GM19438 (cell line): Measurements from ENCODE around the gene PLAC8L1.

Experiments used
- ATAC-seq: cut with Tn5 transposase; IDR thresholded peaks from one replicate; pipeline ENCODE4 v1.9.1; 2021; ENCODE audit warnings: low read depth; ENCODE audit not compliant: unreplicated experiment

The PLAC8L1 gene

DNA sequence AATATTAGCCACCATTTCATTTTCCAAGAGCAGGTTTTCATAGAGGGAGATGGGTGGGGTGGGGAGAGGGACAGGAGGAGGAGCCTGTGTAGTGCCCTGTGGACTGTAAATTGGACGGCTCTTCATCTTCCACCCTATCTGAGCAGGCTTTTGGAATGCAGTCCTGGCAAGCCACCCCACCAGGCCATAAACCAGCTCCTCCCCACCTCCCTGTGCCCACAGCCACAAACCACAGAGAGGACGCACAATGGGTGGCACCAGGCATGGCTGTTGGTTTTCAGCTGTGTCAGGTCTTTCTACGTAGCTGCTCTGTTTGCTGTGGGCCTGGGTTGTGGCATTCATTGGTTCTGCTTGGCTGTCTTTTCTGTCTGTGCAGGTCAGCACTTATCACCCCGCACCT lies 58.0 kb downstream of the PLAC8L1 start:
- no peak for ATAC-seq

DNA sequence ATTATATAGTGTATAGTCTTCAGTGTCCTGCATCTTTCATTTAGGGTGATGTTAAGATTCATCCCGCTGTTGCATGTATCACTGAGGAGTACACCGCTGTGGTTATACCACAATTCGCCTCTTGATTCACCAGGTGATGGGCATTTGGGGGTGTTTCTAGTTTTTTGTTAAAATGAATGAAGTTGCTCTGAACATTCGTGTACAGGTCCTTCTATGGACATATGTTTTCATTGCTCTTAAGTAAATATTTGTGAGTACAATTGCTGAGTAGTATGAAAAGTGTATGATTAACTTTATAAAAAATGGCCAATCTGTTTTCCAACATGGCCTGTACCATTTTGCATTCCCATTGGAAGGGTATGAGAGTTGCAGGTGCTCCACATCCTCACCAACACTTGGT lies 61.7 kb downstream of the PLAC8L1 start:
- no peak for ATAC-seq

DNA sequence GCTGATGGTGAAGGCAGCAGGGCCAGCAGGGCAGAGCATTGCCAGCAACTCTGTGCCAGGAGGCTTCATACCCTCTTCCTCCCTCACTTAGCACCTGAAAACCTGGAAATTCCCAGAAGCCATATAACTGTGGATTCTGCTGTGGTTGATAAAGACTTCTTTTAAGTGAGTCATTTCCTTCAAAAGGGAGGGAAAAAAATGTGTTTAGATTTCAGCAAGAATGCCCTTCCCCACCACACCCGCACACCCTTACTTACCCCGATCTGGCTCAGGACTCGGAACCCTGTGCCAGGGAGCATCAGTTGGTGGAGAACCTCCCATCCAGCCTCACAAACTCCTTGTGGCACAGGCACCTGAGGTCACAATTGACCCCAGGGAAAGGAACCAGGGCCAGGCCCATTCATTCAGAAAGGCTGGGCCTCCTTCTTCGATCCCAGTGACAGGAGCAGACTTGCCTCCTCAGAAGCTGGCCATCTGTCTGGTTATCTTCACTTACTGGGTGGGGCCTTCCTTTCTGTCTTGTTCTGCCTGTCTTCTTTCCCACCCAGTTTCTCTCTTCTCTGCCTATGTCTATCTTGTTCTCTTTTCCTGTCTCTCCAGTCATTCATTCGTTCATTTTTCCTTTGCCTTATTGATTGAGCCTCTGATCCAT lies 62.6 kb downstream of the PLAC8L1 start:
- ATAC-seq, result no peak

DNA sequence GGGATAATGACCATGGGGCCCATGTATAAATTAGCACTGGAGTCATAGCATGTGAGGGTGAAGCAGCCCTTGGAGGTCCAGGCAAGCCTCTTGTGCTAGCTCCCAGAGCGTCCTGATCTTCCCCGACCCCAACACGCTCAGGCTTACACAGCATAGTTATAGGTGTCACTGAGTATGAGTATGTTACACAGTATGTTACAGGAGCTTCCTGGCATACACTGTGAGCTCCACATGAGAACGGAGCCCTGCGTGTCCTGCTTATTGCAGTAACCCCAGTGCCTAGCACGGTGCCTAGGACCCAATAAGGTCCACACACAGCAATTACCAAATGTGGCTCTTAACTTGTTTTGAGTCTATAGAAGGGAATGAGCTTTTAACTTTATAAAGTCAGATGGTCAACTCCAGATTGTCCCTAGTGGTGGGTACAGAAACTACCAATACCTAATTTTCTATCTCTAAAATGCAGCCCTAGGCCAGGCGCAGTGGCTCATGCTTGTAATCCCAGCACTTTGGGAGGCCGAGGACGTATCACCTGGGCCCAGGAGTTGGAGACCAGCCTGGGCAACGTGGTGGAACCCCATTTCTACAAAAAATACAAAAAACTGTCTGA lies 64.1 kb downstream of the PLAC8L1 start:
- ATAC-seq, result peak; percentile 85

DNA sequence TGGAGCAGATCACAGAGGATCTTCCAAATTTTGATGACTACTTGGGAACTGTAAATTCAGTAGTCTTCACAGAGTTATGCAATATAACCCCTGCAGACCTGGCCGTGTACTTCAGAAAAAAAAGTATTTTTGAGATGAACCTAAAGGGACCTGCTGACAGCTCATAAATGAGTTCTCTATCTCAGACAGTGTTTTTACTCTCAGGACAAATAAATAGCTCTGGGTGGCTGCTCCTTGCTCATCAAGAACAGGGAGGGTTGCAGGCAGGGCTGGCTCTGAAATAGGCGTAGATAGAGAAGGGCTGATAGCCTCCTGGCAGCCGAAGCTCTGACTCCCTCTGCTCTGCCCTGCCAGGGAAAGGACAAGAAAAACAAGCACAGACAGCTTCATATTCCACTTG lies 64.8 kb downstream of the PLAC8L1 start:
- ATAC-seq, result no peak

DNA sequence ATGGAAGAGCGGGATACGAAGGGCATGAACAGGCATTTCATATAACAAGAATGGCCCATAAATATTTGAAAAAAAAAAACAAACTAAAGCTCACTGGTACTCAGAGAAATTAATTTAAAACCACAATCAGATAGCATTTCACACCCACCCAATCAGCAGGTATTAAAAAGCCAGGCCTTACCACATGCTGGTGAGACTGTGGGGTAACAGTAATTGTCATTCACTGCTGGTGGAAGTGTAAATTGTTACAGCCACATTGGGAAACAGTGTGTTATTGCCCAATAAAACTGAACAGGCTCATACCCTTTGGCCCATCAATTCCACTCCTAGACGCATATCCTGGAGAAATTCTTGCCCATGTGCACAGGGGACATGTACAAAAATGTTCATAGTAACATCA lies 66.0 kb downstream of the PLAC8L1 start:
- ATAC-seq, result no peak

DNA sequence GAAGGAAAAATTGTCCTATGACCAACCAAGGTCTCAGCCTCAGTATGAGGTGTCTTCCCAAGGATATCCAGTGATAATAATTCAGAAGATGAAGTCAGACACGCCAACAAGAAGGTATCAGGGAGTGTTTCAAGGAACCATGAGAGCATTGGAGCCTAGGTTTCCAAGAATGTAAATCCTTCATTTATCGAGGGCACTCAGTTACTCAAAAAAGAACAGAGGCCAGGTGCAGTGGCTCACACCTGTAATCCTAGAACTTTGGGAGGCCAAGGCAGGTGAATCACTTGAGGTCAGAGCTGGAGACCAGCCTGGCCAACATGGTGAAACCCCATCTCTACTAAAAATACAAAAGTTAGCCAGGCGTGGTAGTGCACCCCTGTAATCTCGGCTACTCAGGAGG lies 70.8 kb downstream of the PLAC8L1 start:
- ATAC-seq, result no peak
